Cardiac muscle cell (in vitro differentiated cells and primary cell): ENCODE measurements around the gene ATRNL1. TPM values are rescaled to one million over a fixed set of nuclear protein-coding genes. Genes with fewer than 3 reads are reported as not detected.

Source experiments
- DNase-seq, 2 donors: peaks; one replicate each; pipeline versions ENCODE4 v3.0.0 to v3.0.0-alpha.2; 2010 to 2017; ENCODE audit warnings: low read depth in 1 of 2, low spot score in 1 of 2
- H3K27ac ChIP-seq: fragments of 200-600 bp; sonication (generic); 2 replicates; pipeline ENCODE4 v1.5.1; 2016
- H3K27me3 ChIP-seq: fragments of 200-600 bp; sonication (generic); 2 replicates; pipeline ENCODE4 v1.6.0; 2016; ENCODE audit warnings: control low read depth
- H3K36me3 ChIP-seq: fragments of 200-600 bp; sonication (generic); 2 replicates; pipeline ENCODE4 v1.5.1; 2016; ENCODE audit warnings: control low read depth
- H3K4me1 ChIP-seq: fragments of 200-600 bp; sonication (generic); 2 replicates; pipeline ENCODE4 v1.8.1; 2017; ENCODE audit warnings: low read depth, mild to moderate bottlenecking, mixed run types
- H3K4me3 ChIP-seq: fragments of 200-600 bp; sonication (generic); 2 replicates; pipeline ENCODE4 v1.5.1; 2016; ENCODE audit warnings: mild to moderate bottlenecking
- H3K9me3 ChIP-seq: fragments of 200-600 bp; sonication (generic); 2 replicates; pipeline ENCODE4 v1.5.1; 2017; ENCODE audit warnings: low read depth, mild to moderate bottlenecking, control low read depth
- CTCF ChIP-seq: IDR thresholded peaks from 2 replicates; pipeline ENCODE4 v1.5.1; 2012; ENCODE audit warnings: low read depth, mild to moderate bottlenecking, low read length
- polyA plus RNA-seq: library from polyadenylated mRNA; unstranded; fragments of >200 nt; fragmentation: Nextera tagmentation; extraction: Ambion mirVana; gene quantifications from 2 replicates; pipeline ENCODE4 v1.2.1, GENCODE V29; 2016
- total RNA-seq: library from RNA; depleted of rRNA; stranded (reverse); fragments of >200 nt; gene quantifications from 2 replicates; pipeline ENCODE4 v1.2.3, GENCODE V29; 2016

The ATRNL1 gene
- total and polyA plus RNA-seq, 2 experiments from 2014 or later = 4.5 to 14.1 TPM

- Histone ChIP-seq H3K9me3 (no peaks in the 10 kb centered on the region), H3K27me3 (no peaks in the 10 kb centered on the region), H3K27ac (no peak overlapping the region), H3K4me3 (no peak overlapping the region), H3K4me1 (no peaks in the 10 kb centered on the region), H3K36me3 (no peaks in the 10 kb centered on the region)
- DNase-seq = no peak
- TF ChIP-seq CTCF = no peak
Measured at GRCh38 chr10:115845921-115846320, 752.8 kb downstream of the ATRNL1 start.

- H3K27me3 ChIP-seq = no peaks in the 10 kb centered on the region
- no peak for TF ChIP-seq CTCF
- no peak overlapping the region for H3K27ac ChIP-seq
- no peak overlapping the region for H3K4me3 ChIP-seq
- no peak for DNase-seq
- no peaks in the 10 kb centered on the region for H3K4me1 ChIP-seq
- H3K36me3 ChIP-seq = no peaks in the 10 kb centered on the region
- no peaks in the 10 kb centered on the region for H3K9me3 ChIP-seq
Measured at GRCh38 chr10:115846528-115846927, 753.4 kb downstream of the ATRNL1 start.

GRCh38 chr10:115849197-115849596, 756.0 kb downstream of the ATRNL1 start:
- Histone ChIP-seq H3K9me3 (no peaks in the 10 kb centered on the region), H3K36me3 (no peaks in the 10 kb centered on the region), H3K27me3 (no peaks in the 10 kb centered on the region), H3K27ac (no peak overlapping the region), H3K4me3 (no peak overlapping the region), H3K4me1 (no peaks in the 10 kb centered on the region)
- no peak for DNase-seq
- TF ChIP-seq CTCF = no peak

- H3K9me3 ChIP-seq = no peaks in the 10 kb centered on the region
- no peak for DNase-seq
- TF ChIP-seq CTCF = no peak
- H3K27ac ChIP-seq = no peak overlapping the region
- H3K36me3 ChIP-seq = no peaks in the 10 kb centered on the region
- H3K27me3 ChIP-seq = no peaks in the 10 kb centered on the region
- H3K4me3 ChIP-seq = no peak overlapping the region
- no peaks in the 10 kb centered on the region for H3K4me1 ChIP-seq
Measured at GRCh38 chr10:115850666-115851065, 757.5 kb downstream of the ATRNL1 start.

GRCh38 chr10:115851695-115852094, 758.5 kb downstream of the ATRNL1 start:
- no peaks in the 10 kb centered on the region for H3K27me3 ChIP-seq
- DNase-seq = no peak
- no peak overlapping the region for H3K27ac ChIP-seq
- H3K9me3 ChIP-seq = no peaks in the 10 kb centered on the region
- H3K4me3 ChIP-seq = no peak overlapping the region
- no peaks in the 10 kb centered on the region for H3K36me3 ChIP-seq
- H3K4me1 ChIP-seq = no peaks in the 10 kb centered on the region
- TF ChIP-seq CTCF = no peak

- Histone ChIP-seq H3K9me3 (no peaks in the 10 kb centered on the region), H3K27me3 (no peaks in the 10 kb centered on the region), H3K36me3 (no peaks in the 10 kb centered on the region), H3K4me1 (no peaks in the 10 kb centered on the region), H3K27ac (no peak overlapping the region), H3K4me3 (no peak overlapping the region)
- DNase-seq = no peak
- no peak for TF ChIP-seq CTCF
Measured at GRCh38 chr10:115854740-115855435, 761.7 kb downstream of the ATRNL1 start.
